ENCODE data around the gene TCERG1L. TPM values are rescaled to one million over a fixed set of nuclear protein-coding genes. Genes with fewer than 3 reads are reported as not detected.

Gene TCERG1L
- total RNA-seq, 1 experiment from 2014 or later: not detected

GRCh38 chr10:131072651-131073468, 238.7 kb downstream of the TCERG1L start:
- CTCF ChIA-PET: no interaction called here

DNA sequence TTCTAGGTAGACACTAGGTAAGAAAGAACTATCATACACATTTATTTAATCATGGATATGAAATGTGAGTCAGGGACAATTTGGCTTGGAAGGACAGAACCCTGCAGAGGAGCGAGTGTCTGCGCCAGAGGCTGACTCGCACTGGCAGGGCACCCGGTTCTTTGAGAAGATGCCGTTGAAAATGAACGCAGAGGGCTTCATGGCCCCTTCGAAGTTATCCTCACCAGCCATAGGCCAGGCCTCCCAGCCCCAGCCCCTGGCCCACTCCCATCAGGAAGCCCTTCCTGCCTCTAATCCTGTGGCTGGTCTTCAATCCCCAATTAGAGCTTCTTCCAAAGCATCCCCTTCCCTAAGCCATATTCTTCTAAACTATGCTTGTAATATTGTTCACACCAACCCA, 239.8 kb downstream of the TCERG1L start:
- ChIA-PET POLR2A (no interaction called here), CTCF (no interaction called here)
- Histone ChIP-seq H3K27me3 (ENCODE audit: control insufficient read depth, insufficient read depth, low read length) (peaks cover 4% of the 10 kb centered on the region; the same call in 1 of the 2 replicates), H3K4me1 (ENCODE audit: control insufficient read depth, insufficient read depth, low read length) (no peaks in the 10 kb centered on the region), H3K9me3 (ENCODE audit: control insufficient read depth, insufficient read depth, low read depth, low read length) (no peaks in the 10 kb centered on the region), H3K36me3 (ENCODE audit: control insufficient read depth, insufficient read depth, low read length) (no peaks in the 10 kb centered on the region), H3K27ac (ENCODE audit: low read length) (no peak overlapping the region), H3K4me3 (ENCODE audit: low read depth in 2 of 2, low read length in 2 of 2) (no peak overlapping the region)
- BruUV-seq (replicated peaks): no TSS peak
- in situ Hi-C loops (cut with HindIII; ENCODE audit: low pct_unique_long_range_greater_than_20kb, low sequenced_read_pairs): no loop called here
- TF ChIP-seq, protein P1, sequence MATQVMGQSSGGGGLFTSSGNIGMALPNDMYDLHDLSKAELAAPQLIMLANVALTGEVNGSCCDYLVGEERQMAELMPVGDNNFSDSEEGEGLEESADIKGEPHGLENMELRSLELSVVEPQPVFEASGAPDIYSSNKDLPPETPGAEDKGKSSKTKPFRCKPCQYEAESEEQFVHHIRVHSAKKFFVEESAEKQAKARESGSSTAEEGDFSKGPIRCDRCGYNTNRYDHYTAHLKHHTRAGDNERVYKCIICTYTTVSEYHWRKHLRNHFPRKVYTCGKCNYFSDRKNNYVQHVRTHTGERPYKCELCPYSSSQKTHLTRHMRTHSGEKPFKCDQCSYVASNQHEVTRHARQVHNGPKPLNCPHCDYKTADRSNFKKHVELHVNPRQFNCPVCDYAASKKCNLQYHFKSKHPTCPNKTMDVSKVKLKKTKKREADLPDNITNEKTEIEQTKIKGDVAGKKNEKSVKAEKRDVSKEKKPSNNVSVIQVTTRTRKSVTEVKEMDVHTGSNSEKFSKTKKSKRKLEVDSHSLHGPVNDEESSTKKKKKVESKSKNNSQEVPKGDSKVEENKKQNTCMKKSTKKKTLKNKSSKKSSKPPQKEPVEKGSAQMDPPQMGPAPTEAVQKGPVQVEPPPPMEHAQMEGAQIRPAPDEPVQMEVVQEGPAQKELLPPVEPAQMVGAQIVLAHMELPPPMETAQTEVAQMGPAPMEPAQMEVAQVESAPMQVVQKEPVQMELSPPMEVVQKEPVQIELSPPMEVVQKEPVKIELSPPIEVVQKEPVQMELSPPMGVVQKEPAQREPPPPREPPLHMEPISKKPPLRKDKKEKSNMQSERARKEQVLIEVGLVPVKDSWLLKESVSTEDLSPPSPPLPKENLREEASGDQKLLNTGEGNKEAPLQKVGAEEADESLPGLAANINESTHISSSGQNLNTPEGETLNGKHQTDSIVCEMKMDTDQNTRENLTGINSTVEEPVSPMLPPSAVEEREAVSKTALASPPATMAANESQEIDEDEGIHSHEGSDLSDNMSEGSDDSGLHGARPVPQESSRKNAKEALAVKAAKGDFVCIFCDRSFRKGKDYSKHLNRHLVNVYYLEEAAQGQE (IDR thresholded peaks at IDR 0.05; ENCODE audit: insufficient read depth in 1 of 2, low read depth in 2 of 2, low read length in 1 of 2): no peak
- TF ChIP-seq, protein P2, sequence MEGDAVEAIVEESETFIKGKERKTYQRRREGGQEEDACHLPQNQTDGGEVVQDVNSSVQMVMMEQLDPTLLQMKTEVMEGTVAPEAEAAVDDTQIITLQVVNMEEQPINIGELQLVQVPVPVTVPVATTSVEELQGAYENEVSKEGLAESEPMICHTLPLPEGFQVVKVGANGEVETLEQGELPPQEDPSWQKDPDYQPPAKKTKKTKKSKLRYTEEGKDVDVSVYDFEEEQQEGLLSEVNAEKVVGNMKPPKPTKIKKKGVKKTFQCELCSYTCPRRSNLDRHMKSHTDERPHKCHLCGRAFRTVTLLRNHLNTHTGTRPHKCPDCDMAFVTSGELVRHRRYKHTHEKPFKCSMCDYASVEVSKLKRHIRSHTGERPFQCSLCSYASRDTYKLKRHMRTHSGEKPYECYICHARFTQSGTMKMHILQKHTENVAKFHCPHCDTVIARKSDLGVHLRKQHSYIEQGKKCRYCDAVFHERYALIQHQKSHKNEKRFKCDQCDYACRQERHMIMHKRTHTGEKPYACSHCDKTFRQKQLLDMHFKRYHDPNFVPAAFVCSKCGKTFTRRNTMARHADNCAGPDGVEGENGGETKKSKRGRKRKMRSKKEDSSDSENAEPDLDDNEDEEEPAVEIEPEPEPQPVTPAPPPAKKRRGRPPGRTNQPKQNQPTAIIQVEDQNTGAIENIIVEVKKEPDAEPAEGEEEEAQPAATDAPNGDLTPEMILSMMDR (IDR thresholded peaks at IDR 0.05): no peak
- TF ChIP-seq POLR2AphosphoS5 (IDR thresholded peaks at IDR 0.05; ENCODE audit: low read depth, low read length): no peak
- no peak for TF ChIP-seq SIN3A (IDR thresholded peaks at IDR 0.05; ENCODE audit: borderline replicate concordance, insufficient read depth, low read depth, low read length)
- no peak for TF ChIP-seq TCF7L2 (IDR thresholded peaks at IDR 0.05; ENCODE audit: low read depth, low read length)
- ATAC-seq (no peak), DNase-seq (ENCODE audit: low read depth, low spot score) (no peak)
- intact Hi-C loops (cut with micrococcal nuclease; ENCODE audit: unreplicated experiment): no loop called here

More at GRCh38 chr10:131072651-131073468, 238.7 kb downstream of the TCERG1L start:
- no peaks in the 10 kb centered on the region for H3K27me3 ChIP-seq (ENCODE audit: control insufficient read depth, insufficient read depth, low read length)
- no peak for DNase-seq (ENCODE audit: low read depth, low spot score)
- in situ Hi-C loops (cut with HindIII; ENCODE audit: low pct_unique_long_range_greater_than_20kb, low sequenced_read_pairs): no loop called here
- BruUV-seq (replicated peaks): no TSS peak
- H3K4me3 ChIP-seq (ENCODE audit: low read depth in 2 of 2, low read length in 2 of 2): no peak overlapping the region
- POLR2A ChIA-PET: no interaction called here
- TF ChIP-seq, protein P2 (IDR thresholded peaks at IDR 0.05): no peak
- no peak for TF ChIP-seq TCF7L2 (IDR thresholded peaks at IDR 0.05; ENCODE audit: low read depth, low read length)
- TF ChIP-seq POLR2AphosphoS5 (IDR thresholded peaks at IDR 0.05; ENCODE audit: low read depth, low read length): no peak
- TF ChIP-seq SIN3A (IDR thresholded peaks at IDR 0.05; ENCODE audit: borderline replicate concordance, insufficient read depth, low read depth, low read length): no peak
- TF ChIP-seq, protein P1 (IDR thresholded peaks at IDR 0.05; ENCODE audit: insufficient read depth in 1 of 2, low read depth in 2 of 2, low read length in 1 of 2): no peak
- H3K9me3 ChIP-seq (ENCODE audit: control insufficient read depth, insufficient read depth, low read depth, low read length): no peaks in the 10 kb centered on the region
- intact Hi-C loops (cut with micrococcal nuclease; ENCODE audit: unreplicated experiment): no loop called here
- no peaks in the 10 kb centered on the region for H3K4me1 ChIP-seq (ENCODE audit: control insufficient read depth, insufficient read depth, low read length)
- no peaks in the 10 kb centered on the region for H3K36me3 ChIP-seq (ENCODE audit: control insufficient read depth, insufficient read depth, low read length)
- ATAC-seq: no peak
- no peak overlapping the region for H3K27ac ChIP-seq (ENCODE audit: low read length)

Measured in Panc1 (cell line).